IMR-90 (cell line): ENCODE data around the gene CDKAL1. TPM values are rescaled to one million over a fixed set of nuclear protein-coding genes. Genes with fewer than 3 reads are reported as not detected.

Experiments
- ATAC-seq: fragments of 200-7000 bp; cut with Tn5 transposase; 2 replicates; pipeline ENCODE4 v1.9.1; 2020; ENCODE audit warnings: low read depth, mild to moderate bottlenecking, moderate library complexity
- BruUV-seq: library from RNA; stranded (reverse); fragments of 400-500 nt; replicated peaks from 2 replicates; lab custom pipeline; 2021; lab: Mats Ljungman, UMichigan
- CTCF ChIA-PET: fragments of 300-600 bp; formaldehyde crosslinking; extraction: SDS; loops from one replicate; lab custom pipeline; 2021; ENCODE audit warnings: antibody characterized with exemption; lab: Yijun Ruan, JAX
- POLR2A ChIA-PET: fragments of 300-600 bp; sonication (Branson Sonifier 250); formaldehyde crosslinking; loops from one replicate; lab custom pipeline; 2022; ENCODE audit warnings: antibody characterized with exemption; ENCODE audit not compliant: unreplicated experiment; lab: Charles Lee
- DNase-seq: peaks from one replicate; pipeline ENCODE4 v3.0.0; 2013
- H2AFZ ChIP-seq: replicated peaks from 2 replicates; pipeline ENCODE3; 2013; ENCODE audit warnings: low read length, mild to moderate bottlenecking; ENCODE audit not compliant: poor library complexity
- H2AK5ac ChIP-seq: 2 replicates; pipeline ENCODE4 v1.6.1; 2013; ENCODE audit warnings: low read depth, low read length, inconsistent platforms
- H2AK9ac ChIP-seq: replicated peaks from 2 replicates; pipeline ENCODE3; 2013; ENCODE audit warnings: mild to moderate bottlenecking, low read depth, low read length, moderate library complexity; ENCODE audit not compliant: poor library complexity
- H2BK120ac ChIP-seq: 2 replicates; pipeline ENCODE4 v1.6.1; 2013; ENCODE audit warnings: low read depth, low read length, inconsistent platforms
- H2BK15ac ChIP-seq: 3 replicates; pipeline ENCODE4 v1.6.1; 2013; ENCODE audit warnings: low read depth, low read length, inconsistent platforms
- H2BK20ac ChIP-seq: 2 replicates; pipeline ENCODE4 v1.6.1; 2013; ENCODE audit warnings: low read depth, mild to moderate bottlenecking, inconsistent platforms, low read length, moderate library complexity
- H2BK5ac ChIP-seq: 2 replicates; pipeline ENCODE4 v1.6.1; 2013; ENCODE audit warnings: mild to moderate bottlenecking, low read depth, low read length, inconsistent platforms; ENCODE audit not compliant: poor library complexity, severe bottlenecking
- H3K14ac ChIP-seq: replicated peaks from 2 replicates; pipeline ENCODE4 v1.6.1; 2013; ENCODE audit warnings: low read depth, low read length, inconsistent platforms
- H3K18ac ChIP-seq: 2 replicates; pipeline ENCODE4 v1.6.1; 2013; ENCODE audit warnings: low read depth, low read length, control low read depth
- H3K23ac ChIP-seq: 2 replicates; pipeline ENCODE4 v1.6.1; 2013; ENCODE audit warnings: low read depth, low read length, inconsistent platforms
- H3K27ac ChIP-seq: 2 replicates; pipeline ENCODE4 v1.5.1; 2013; ENCODE audit warnings: mild to moderate bottlenecking, control low read depth, low read length; ENCODE audit not compliant: insufficient read depth
- H3K27me3 ChIP-seq: 2 replicates; pipeline ENCODE4 v1.6.1; 2013; ENCODE audit warnings: low read length; ENCODE audit not compliant: control insufficient read depth, insufficient read depth
- H3K36me3 ChIP-seq: 2 replicates; pipeline ENCODE4 v1.6.1; 2013; ENCODE audit warnings: low read length, mixed read lengths; ENCODE audit not compliant: control insufficient read depth, insufficient read depth
- H3K4ac ChIP-seq: 2 replicates; pipeline ENCODE4 v1.6.1; 2013; ENCODE audit warnings: low read depth, low read length, inconsistent platforms
- H3K4me1 ChIP-seq: 2 replicates; pipeline ENCODE4 v1.6.1; 2013; ENCODE audit warnings: low read length, mixed read lengths; ENCODE audit not compliant: control insufficient read depth, insufficient read depth
- H3K4me2 ChIP-seq: 2 replicates; pipeline ENCODE4 v1.6.1; 2013; ENCODE audit warnings: low read depth, mild to moderate bottlenecking, control low read depth, low read length, moderate library complexity
- H3K4me3 ChIP-seq: 2 replicates; pipeline ENCODE4 v1.5.1; 2013; ENCODE audit warnings: low read depth, mild to moderate bottlenecking, control low read depth, low read length, moderate library complexity; ENCODE audit not compliant: insufficient read depth
- H3K56ac ChIP-seq: 2 replicates; pipeline ENCODE4 v1.6.1; 2013; ENCODE audit warnings: low read length, inconsistent platforms; ENCODE audit not compliant: insufficient read depth; ENCODE audit errors: extremely low read depth
- H3K79me1 ChIP-seq, 2 experiments: 2 replicates each; pipeline ENCODE4 v1.6.1; 2013; ENCODE audit warnings: low read length in 2 of 2, inconsistent platforms in 1 of 2, low read depth in 1 of 2
- H3K9ac ChIP-seq: 2 replicates; pipeline ENCODE4 v1.6.1; 2013; ENCODE audit warnings: low read depth, low read length, control low read depth
- H3K9me1 ChIP-seq: 2 replicates; pipeline ENCODE4 v1.6.1; 2013; ENCODE audit warnings: low read length, inconsistent platforms; ENCODE audit not compliant: insufficient read depth
- H3K9me3 ChIP-seq: 2 replicates; pipeline ENCODE4 v1.6.1; 2013; ENCODE audit warnings: low read length; ENCODE audit not compliant: control insufficient read depth, insufficient read depth
- H4K20me1 ChIP-seq: 2 replicates; pipeline ENCODE4 v1.6.1; 2013; ENCODE audit warnings: low read length, inconsistent platforms; ENCODE audit not compliant: insufficient read depth
- H4K5ac ChIP-seq: 2 replicates; pipeline ENCODE4 v1.6.1; 2013; ENCODE audit warnings: mild to moderate bottlenecking, low read depth, low read length, control low read depth
- H4K8ac ChIP-seq, 2 experiments: 2 replicates each; pipeline ENCODE4 v1.6.1; 2013; ENCODE audit warnings: low read depth in 2 of 2, low read length in 2 of 2, control low read depth in 1 of 2, inconsistent platforms in 1 of 2
- H4K91ac ChIP-seq: 2 replicates; pipeline ENCODE4 v1.6.1; 2013; ENCODE audit warnings: low read depth, low read length, inconsistent platforms; ENCODE audit not compliant: insufficient read depth
- BHLHE40 ChIP-seq: fragments of 150-350 bp; IDR thresholded peaks from 2 replicates; pipeline ENCODE4 v1.6.1; 2016; ENCODE audit warnings: mild to moderate bottlenecking, low read depth, low read length
- CEBPB ChIP-seq: IDR thresholded peaks from 2 replicates; pipeline ENCODE4 v1.6.1; 2012; ENCODE audit warnings: low read depth, low read length, improper control_type of control experiment
- CHD1 ChIP-seq: IDR thresholded peaks from 2 replicates; pipeline ENCODE4 v1.6.1; 2012; ENCODE audit warnings: low read depth, low read length, improper control_type of control experiment
- FOS ChIP-seq: fragments of 150-350 bp; IDR thresholded peaks from 2 replicates; pipeline ENCODE4 v1.6.1; 2016; ENCODE audit warnings: low read depth, low read length
- MAFK ChIP-seq: IDR thresholded peaks from 2 replicates; pipeline ENCODE4 v1.6.1; 2012; ENCODE audit warnings: low read depth, low read length, improper control_type of control experiment
- MAZ ChIP-seq: IDR thresholded peaks from 2 replicates; pipeline ENCODE4 v1.6.1; 2012; ENCODE audit warnings: low read depth, mild to moderate bottlenecking, low read length, improper control_type of control experiment, moderate library complexity, borderline replicate concordance
- MXI1 ChIP-seq: IDR thresholded peaks from 2 replicates; pipeline ENCODE4 v1.6.1; 2012; ENCODE audit warnings: low read depth, mild to moderate bottlenecking, low read length, moderate library complexity, borderline replicate concordance
- NFE2L2 ChIP-seq: fragments of 150-350 bp; IDR thresholded peaks from 2 replicates; pipeline ENCODE4 v1.6.1; 2016; ENCODE audit warnings: low read depth, mild to moderate bottlenecking, low read length
- POLR2A ChIP-seq: IDR thresholded peaks from 2 replicates; pipeline ENCODE4 v1.6.1; 2012; ENCODE audit warnings: mild to moderate bottlenecking, low read depth, low read length
- RAD21 ChIP-seq: IDR thresholded peaks from 2 replicates; pipeline ENCODE4 v1.6.1; 2012; ENCODE audit warnings: low read length, improper control_type of control experiment
- RCOR1 ChIP-seq: IDR thresholded peaks from 2 replicates; pipeline ENCODE4 v1.6.1; 2012; ENCODE audit warnings: mild to moderate bottlenecking, low read length, improper control_type of control experiment; ENCODE audit not compliant: insufficient replicate concordance
- RFX5 ChIP-seq: IDR thresholded peaks from 2 replicates; pipeline ENCODE4 v1.8.0; 2012; ENCODE audit warnings: low read depth, mild to moderate bottlenecking, low read length, moderate library complexity
- SMC3 ChIP-seq: fragments of 150-350 bp; IDR thresholded peaks from 2 replicates; pipeline ENCODE4 v1.6.1; 2016; ENCODE audit warnings: low read depth, mild to moderate bottlenecking, antibody characterized with exemption, low read length, moderate library complexity
- WGBS, 2 experiments: methylation state at CpG; one replicate each; pipeline versions ENCODE4 v1.1.5 to v1.1.7; 2013; ENCODE audit warnings: missing lambda C conversion rate in 2 of 2; ENCODE audit not compliant: insufficient read length in 1 of 2; ENCODE audit errors: extremely low coverage in 2 of 2; 5-methylcytosine and 5-hydroxymethylcytosine counted together
- dilution Hi-C: fragments of 300-500 bp; cut with HindIII; formaldehyde crosslinking; loops from one replicate; pipeline ENCODE4 v1.14.3; 2018; ENCODE audit warnings: low sequenced_read_pairs; ENCODE audit not compliant: unreplicated experiment
- in situ Hi-C: fragments of 300-500 bp; cut with MboI; formaldehyde crosslinking; loops from 3 replicates; pipeline ENCODE4 v1.14.3; 2019; ENCODE audit warnings: low sequenced_read_pairs, inconsistent platforms, mixed read lengths
- intact Hi-C: fragments of 100-400 bp; cut with micrococcal nuclease; formaldehyde crosslinking; loops from 2 replicates; pipeline ENCODE4 v1.10.0; 2022
- polyA plus RNA-seq, 3 experiments: library from polyadenylated mRNA; depleted of rRNA; stranded (reverse); fragments of >200 nt; gene quantifications; 2 replicates each; pipeline ENCODE4 v1.2.3, GENCODE V29; 2012; ENCODE audit warnings: low replicate concordance in 1 of 3
- total RNA-seq: library from RNA; depleted of rRNA; stranded (reverse); fragments of >200 nt; gene quantifications from 2 replicates; pipeline ENCODE4 v1.2.3, GENCODE V29; 2012
- TF ChIP-seq, protein P1 (sequence below): conservative IDR thresholded peaks from 2 replicates; pipeline ENCODE4 v1.5.1; 2012; ENCODE audit warnings: mild to moderate bottlenecking, low read depth, low read length, improper control_type of control experiment
- TF ChIP-seq, protein P2 (sequence below): fragments of 150-350 bp; IDR thresholded peaks from 2 replicates; pipeline ENCODE4 v1.6.1; 2016; ENCODE audit warnings: low read depth, mild to moderate bottlenecking, low read length, moderate library complexity, borderline replicate concordance
- TF ChIP-seq, protein P3 (sequence below): fragments of 150-350 bp; IDR thresholded peaks from 2 replicates; pipeline ENCODE4 v1.6.1; 2017; ENCODE audit warnings: mild to moderate bottlenecking, antibody characterized with exemption, low read length, low read depth

CDKAL1 gene
- total and polyA plus RNA-seq, 2 of the 4 experiments (the other 2 are of a cell fraction): 3.7 to 13.1 TPM

DNA sequence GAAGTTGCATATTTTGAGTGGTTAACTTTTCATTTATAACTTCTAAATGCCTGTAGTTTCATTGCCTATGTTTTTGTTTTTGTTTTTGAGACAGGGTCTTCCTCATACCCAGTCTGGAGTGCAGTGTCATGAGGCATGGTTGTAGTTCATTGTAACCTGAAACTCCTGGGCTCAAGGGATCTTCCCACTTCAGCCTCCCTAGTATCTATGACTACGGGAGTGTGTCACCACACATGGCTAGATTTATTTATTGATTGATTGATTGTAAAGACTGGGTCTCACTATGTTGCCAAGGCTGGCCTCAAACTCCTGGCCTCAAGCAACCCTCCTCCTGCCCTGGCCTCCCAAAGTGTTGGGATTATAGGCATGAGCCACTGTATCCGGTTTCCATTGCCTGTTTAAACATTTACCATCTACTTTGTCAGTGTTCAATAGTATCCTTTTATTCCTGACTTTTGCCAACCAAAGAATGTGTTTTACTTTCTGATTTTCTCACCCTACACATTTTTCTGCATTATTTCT, 144.6 kb downstream of the CDKAL1 start:
- no peak for TF ChIP-seq RAD21
- no peak for TF ChIP-seq CHD1
- TF ChIP-seq RCOR1: no peak
- no peak for TF ChIP-seq NFE2L2
- TF ChIP-seq, protein P1, sequence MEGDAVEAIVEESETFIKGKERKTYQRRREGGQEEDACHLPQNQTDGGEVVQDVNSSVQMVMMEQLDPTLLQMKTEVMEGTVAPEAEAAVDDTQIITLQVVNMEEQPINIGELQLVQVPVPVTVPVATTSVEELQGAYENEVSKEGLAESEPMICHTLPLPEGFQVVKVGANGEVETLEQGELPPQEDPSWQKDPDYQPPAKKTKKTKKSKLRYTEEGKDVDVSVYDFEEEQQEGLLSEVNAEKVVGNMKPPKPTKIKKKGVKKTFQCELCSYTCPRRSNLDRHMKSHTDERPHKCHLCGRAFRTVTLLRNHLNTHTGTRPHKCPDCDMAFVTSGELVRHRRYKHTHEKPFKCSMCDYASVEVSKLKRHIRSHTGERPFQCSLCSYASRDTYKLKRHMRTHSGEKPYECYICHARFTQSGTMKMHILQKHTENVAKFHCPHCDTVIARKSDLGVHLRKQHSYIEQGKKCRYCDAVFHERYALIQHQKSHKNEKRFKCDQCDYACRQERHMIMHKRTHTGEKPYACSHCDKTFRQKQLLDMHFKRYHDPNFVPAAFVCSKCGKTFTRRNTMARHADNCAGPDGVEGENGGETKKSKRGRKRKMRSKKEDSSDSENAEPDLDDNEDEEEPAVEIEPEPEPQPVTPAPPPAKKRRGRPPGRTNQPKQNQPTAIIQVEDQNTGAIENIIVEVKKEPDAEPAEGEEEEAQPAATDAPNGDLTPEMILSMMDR: no peak
- TF ChIP-seq SMC3: no peak
- TF ChIP-seq POLR2A: no peak
- TF ChIP-seq MAZ: no peak
- TF ChIP-seq MAFK: no peak
- no peak for TF ChIP-seq RFX5
- TF ChIP-seq, protein P2, sequence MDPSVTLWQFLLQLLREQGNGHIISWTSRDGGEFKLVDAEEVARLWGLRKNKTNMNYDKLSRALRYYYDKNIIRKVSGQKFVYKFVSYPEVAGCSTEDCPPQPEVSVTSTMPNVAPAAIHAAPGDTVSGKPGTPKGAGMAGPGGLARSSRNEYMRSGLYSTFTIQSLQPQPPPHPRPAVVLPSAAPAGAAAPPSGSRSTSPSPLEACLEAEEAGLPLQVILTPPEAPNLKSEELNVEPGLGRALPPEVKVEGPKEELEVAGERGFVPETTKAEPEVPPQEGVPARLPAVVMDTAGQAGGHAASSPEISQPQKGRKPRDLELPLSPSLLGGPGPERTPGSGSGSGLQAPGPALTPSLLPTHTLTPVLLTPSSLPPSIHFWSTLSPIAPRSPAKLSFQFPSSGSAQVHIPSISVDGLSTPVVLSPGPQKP: no peak
- no peak for TF ChIP-seq MXI1
- TF ChIP-seq CEBPB: no peak
- TF ChIP-seq, protein P3, sequence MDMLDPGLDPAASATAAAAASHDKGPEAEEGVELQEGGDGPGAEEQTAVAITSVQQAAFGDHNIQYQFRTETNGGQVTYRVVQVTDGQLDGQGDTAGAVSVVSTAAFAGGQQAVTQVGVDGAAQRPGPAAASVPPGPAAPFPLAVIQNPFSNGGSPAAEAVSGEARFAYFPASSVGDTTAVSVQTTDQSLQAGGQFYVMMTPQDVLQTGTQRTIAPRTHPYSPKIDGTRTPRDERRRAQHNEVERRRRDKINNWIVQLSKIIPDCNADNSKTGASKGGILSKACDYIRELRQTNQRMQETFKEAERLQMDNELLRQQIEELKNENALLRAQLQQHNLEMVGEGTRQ: no peak
- no peak for TF ChIP-seq FOS
- no peak for TF ChIP-seq BHLHE40
- Histone ChIP-seq H3K79me1 (peaks cover 6 to 9% of the 10 kb centered on the region in 2 experiments), H2AFZ (no peak overlapping the region), H3K27me3 (no peaks in the 10 kb centered on the region), H2AK5ac (no peak overlapping the region), H3K4me3 (no peak overlapping the region), H2BK5ac (no peak overlapping the region), H2BK15ac (no peak overlapping the region), H4K20me1 (no peaks in the 10 kb centered on the region), H3K4me2 (no peak overlapping the region), H4K5ac (no peak overlapping the region), H3K36me3 (no peaks in the 10 kb centered on the region), H3K56ac (no peak overlapping the region), H3K27ac (no peak overlapping the region), H3K4ac (no peak overlapping the region), H3K9me1 (no peaks in the 10 kb centered on the region), H3K4me1 (no peaks in the 10 kb centered on the region), H3K9me3 (no peaks in the 10 kb centered on the region), H2BK120ac (no peak overlapping the region), H3K9ac (no peak overlapping the region), H4K8ac (no peak overlapping the region), H4K91ac (no peak overlapping the region), H3K14ac (no peak overlapping the region), H2AK9ac (no peak overlapping the region), H3K23ac (no peak overlapping the region), H3K18ac (no peak overlapping the region), H2BK20ac (no peak overlapping the region)
- in situ Hi-C loops: no loop called here
- peak; percentile 12 for DNase-seq
- WGBS, 2 experiments: no CpG with 5 or more reads among the region's 2 CpGs
- no peak for ATAC-seq
- intact Hi-C loops: loop anchor here (10.0 kb wide), 1 partner anchor 176 kb away; no protein-coding TSS in a partner anchor
- no TSS peak for BruUV-seq
- dilution Hi-C loops: no loop called here
- CTCF ChIA-PET: no interaction called here
- POLR2A ChIA-PET: no interaction called here
